Adrenal gland (tissue), 12 donors: ENCODE data around the gene ANO4. TPM values are rescaled to one million over a fixed set of nuclear protein-coding genes. Genes with fewer than 3 reads are reported as not detected.

Experiments
- DNase-seq, 7 donors: peaks; one replicate each; pipeline ENCODE4 v3.0.0-alpha.2; 2019 to 2020
- H3K27ac ChIP-seq, 5 donors: fragments of 200-600 bp; sonication (generic) in 4 of 5; 1 replicate in 3 of 5; 2 replicates in 2 of 5; pipeline versions ENCODE4 v1.5.1 to v1.8.0; 2016 to 2020; ENCODE audit warnings: mild to moderate bottlenecking in 1 of 5
- H3K27me3 ChIP-seq: fragments of 200-600 bp; 2 replicates; pipeline ENCODE4 v1.8.0; 2021
- H3K36me3 ChIP-seq, 2 donors: fragments of 200-600 bp; replicated peaks in 1 of 2; 1 replicate in 1 of 2; 2 replicates in 1 of 2; pipeline versions ENCODE4 v1.5.1 to v1.8.0; 2018 to 2022
- H3K4me1 ChIP-seq, 2 donors: fragments of 200-600 bp; replicated peaks in 1 of 2; 1 replicate in 1 of 2; 2 replicates in 1 of 2; pipeline versions ENCODE4 v1.5.1 to v1.8.0; 2018 to 2021
- H3K4me3 ChIP-seq, 4 donors: fragments of 200-600 bp; sonication (generic) in 3 of 4; one replicate each; pipeline ENCODE4 v1.5.1; 2016 to 2018
- H3K9me3 ChIP-seq, 3 donors: fragments of 200-600 bp; sonication (generic) in 1 of 3; replicated peaks in 1 of 3; 1 replicate in 2 of 3; 2 replicates in 1 of 3; pipeline versions ENCODE4 v1.5.1 to v1.8.0; 2016 to 2021
- CTCF ChIP-seq, 6 experiments: fragments of 450-650 bp in 4 of 6; fragments of 200-600 bp in 2 of 6; sonication (generic) in 1 of 6; IDR thresholded peaks; 1 replicate in 5 of 6; 2 replicates in 1 of 6; pipeline versions ENCODE4 v1.5.1 to v1.8.0; 2016 to 2021; ENCODE audit warnings: antibody characterized with exemption in 6 of 6, mild to moderate bottlenecking in 2 of 6, moderate library complexity in 1 of 6
- POLR2A ChIP-seq, 2 donors: fragments of 450-650 bp; IDR thresholded peaks; one replicate each; pipeline ENCODE4 v1.6.1; 2017; ENCODE audit warnings: antibody characterized with exemption in 2 of 2, mild to moderate bottlenecking in 2 of 2, moderate library complexity in 1 of 2
- WGBS, 4 donors: extraction: QIAGEN DNeasy Blood & Tissue Kit in 2 of 4; methylation state at CpG; one replicate each; pipeline versions ENCODE4 v1.1.5 to v1.1.7; 2013 to 2017; 5-methylcytosine and 5-hydroxymethylcytosine counted together
- intact Hi-C, 2 donors: fragments of 100-400 bp; cut with DNase I; formaldehyde crosslinking; loops; one replicate each; pipeline versions ENCODE4 v1.14.1 to v1.15.0; 2022 to 2023
- polyA plus RNA-seq, 3 donors: library from polyadenylated mRNA; stranded (reverse); fragments of 200-250 nt in 2 of 3; fragments of 350-450 nt in 1 of 3; fragmentation: Illumina TruSeq in 1 of 3; extraction: RNeasy Lipid Tissue Mini Kit (QIAGEN cat#74804) in 1 of 3; gene quantifications; one replicate each; pipeline ENCODE4 v1.2.3, GENCODE V29; 2013 to 2014
- total RNA-seq, 9 donors: library from RNA; depleted of rRNA in 4 of 9; stranded (reverse); fragments of >200 nt in 4 of 9; fragments of 120-200 nt in 1 of 9; fragmentation: NEBNext Ultra II Directional in 1 of 9; extraction: Animal tissue kit (Norgen Biotek cat#: 25700) in 1 of 9; gene quantifications; one replicate each; pipeline versions ENCODE4 v1.1.0 to v1.2.4, GENCODE V29; 2013 to 2023
- donor health status: healthy with polysubstance abuse.
- donor health status: Bipolar disorder and iron deficiency.
- donor health status: DM: yes; HTN: yes; CAD: no.
- donor health status: DM: no; HTN: no; CAD: no.
- donor health status: DM: no; HTN: no; CAD: no.
- donor health status: DM: yes; HTN: yes; CAD: no.

ANO4 gene
- total and polyA plus RNA-seq, 12 donors: 5.6 to 37.4 (median 10.2) TPM

GRCh38 chr12:101097829-101098580 lies 303.4 kb downstream of the ANO4 start:
- peak overlapping the region in 2 of 5 donors; percentile 1 to 44 for H3K27ac ChIP-seq
- peaks cover 0 to 11% of the 10 kb centered on the region in 2 donors for H3K4me1 ChIP-seq
- no peaks in the 10 kb centered on the region for H3K36me3 ChIP-seq
- H3K9me3 ChIP-seq: no peaks in the 10 kb centered on the region
- intact Hi-C loops: no loop called here
- WGBS, 4 donors: 64 to 73% (median 69%) methylated on average over 5 of the region's 5 CpGs
- no peak overlapping the region for H3K4me3 ChIP-seq
- no peaks in the 10 kb centered on the region for H3K27me3 ChIP-seq
- TF ChIP-seq CTCF (IDR thresholded peaks at IDR 0.05): no peak
- no peak for TF ChIP-seq POLR2A (IDR thresholded peaks at IDR 0.05)
- DNase-seq: no peak

- no peaks in the 10 kb centered on the region for H3K36me3 ChIP-seq
- H3K4me1 ChIP-seq: no peaks in the 10 kb centered on the region
- no peaks in the 10 kb centered on the region for H3K9me3 ChIP-seq
- 85 to 91% (median 87%) methylated on average over 4 of the region's 4 CpGs for WGBS, 4 donors
- H3K27ac ChIP-seq: no peak overlapping the region
- intact Hi-C loops: no loop called here
- no peaks in the 10 kb centered on the region for H3K27me3 ChIP-seq
- TF ChIP-seq CTCF (IDR thresholded peaks at IDR 0.05) (no peak), POLR2A (IDR thresholded peaks at IDR 0.05) (no peak)
- no peak for DNase-seq
- no peak overlapping the region for H3K4me3 ChIP-seq
Measured at GRCh38 chr12:101107032-101107763, 312.6 kb downstream of the ANO4 start.

GRCh38 chr12:101108130-101108529 lies 313.6 kb downstream of the ANO4 start:
- Histone ChIP-seq H3K9me3 (no peaks in the 10 kb centered on the region), H3K27me3 (no peaks in the 10 kb centered on the region), H3K4me1 (no peaks in the 10 kb centered on the region), H3K36me3 (no peaks in the 10 kb centered on the region), H3K27ac (no peak overlapping the region), H3K4me3 (no peak overlapping the region)
- WGBS, 4 donors: 89 to 93% (median 91%) methylated on average over 5 of the region's 5 CpGs
- intact Hi-C loops: no loop called here
- DNase-seq: no peak
- TF ChIP-seq POLR2A (IDR thresholded peaks at IDR 0.05) (no peak), CTCF (IDR thresholded peaks at IDR 0.05) (no peak)

DNA sequence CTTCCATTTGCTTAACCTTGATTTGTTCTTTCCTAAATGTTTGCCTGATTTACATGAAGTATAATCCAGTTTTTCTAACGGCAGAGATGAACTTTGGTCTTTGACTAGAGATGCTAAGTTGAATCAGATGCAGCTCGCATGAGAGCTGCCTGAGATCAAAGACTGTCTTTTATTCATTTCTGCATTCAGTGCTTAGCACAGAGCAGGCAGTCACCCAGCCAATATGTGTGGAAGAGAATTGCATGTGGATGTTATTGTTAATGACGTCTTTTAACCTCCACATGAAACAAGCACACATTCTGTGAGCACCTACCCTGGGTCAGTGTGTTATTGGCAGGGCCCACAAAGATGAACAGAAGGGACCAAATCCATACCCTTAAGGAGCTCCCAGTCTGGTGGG lies 316.3 kb downstream of the ANO4 start:
- no peak for DNase-seq
- TF ChIP-seq CTCF (IDR thresholded peaks at IDR 0.05) (no peak), POLR2A (IDR thresholded peaks at IDR 0.05) (no peak)
- WGBS, 4 donors: 74 to 82% (median 77%) methylated on average over 3 of the region's 3 CpGs
- Histone ChIP-seq H3K4me1 (no peaks in the 10 kb centered on the region), H3K36me3 (no peaks in the 10 kb centered on the region), H3K27ac (no peak overlapping the region), H3K27me3 (no peaks in the 10 kb centered on the region), H3K9me3 (no peaks in the 10 kb centered on the region), H3K4me3 (no peak overlapping the region)
- intact Hi-C loops: no loop called here
